ENCODE data around the gene NBPF15. TPM values are rescaled to one million over a fixed set of nuclear protein-coding genes. Genes with fewer than 3 reads are reported as not detected.
A peak's percentile ranks its signal among the peaks of the same experiment; 100 is the strongest.
"Not testable (repeated sequence)": the region's sequence is repeated elsewhere in the genome, so short reads cannot be mapped to it uniquely, and the experiment has no call there.

The NBPF15 gene
- total and polyA plus RNA-seq, 2 experiments from 2014 or later = 19.9 to 23.9 TPM

- not testable (repeated sequence) for DNase-seq (ENCODE audit: low read depth in 1 of 2, low spot score in 1 of 2); H3K27ac ChIP-seq; H3K36me3 ChIP-seq; H3K27me3 ChIP-seq; H3K4me1 ChIP-seq (ENCODE audit: low read depth); H3K9me3 ChIP-seq (ENCODE audit: low read depth)
- peak overlapping the region; percentile 40 for H3K4me3 ChIP-seq
These were observed 47.9 kb downstream of the NBPF15 start for GRCh38 chr1:144413404-144414118.

- H3K4me3 ChIP-seq = peak overlapping the region; percentile 40
- H3K9me3 ChIP-seq (ENCODE audit: low read depth); H3K36me3 ChIP-seq; H3K4me1 ChIP-seq (ENCODE audit: low read depth); H3K27me3 ChIP-seq: not testable (repeated sequence)
- DNase-seq (ENCODE audit: low read depth in 1 of 2, low spot score in 1 of 2) = peak; percentile 85 to 99
- peak overlapping the region; percentile 83 for H3K27ac ChIP-seq
These were observed 48.7 kb downstream of the NBPF15 start for GRCh38 chr1:144412491-144413403.

- peak; percentile 55 to 91 for DNase-seq (ENCODE audit: low read depth in 1 of 2, low spot score in 1 of 2)
- H3K4me3 ChIP-seq; H3K4me1 ChIP-seq (ENCODE audit: low read depth); H3K27me3 ChIP-seq; H3K36me3 ChIP-seq; H3K9me3 ChIP-seq (ENCODE audit: low read depth): not testable (repeated sequence)
- peak overlapping the region; percentile 83 for H3K27ac ChIP-seq
These were observed 49.4 kb downstream of the NBPF15 start for GRCh38 chr1:144412068-144412471.

GRCh38 chr1:144402807-144403206 lies 58.7 kb downstream of the NBPF15 start:
- not testable (repeated sequence) for H3K4me3 ChIP-seq

GRCh38 chr1:144371651-144372050 lies 89.8 kb downstream of the NBPF15 start:
- not testable (repeated sequence) for H3K36me3 ChIP-seq; H3K4me1 ChIP-seq (ENCODE audit: low read depth); H3K9me3 ChIP-seq (ENCODE audit: low read depth); H3K4me3 ChIP-seq; DNase-seq (ENCODE audit: low read depth in 1 of 2, low spot score in 1 of 2); H3K27me3 ChIP-seq; H3K27ac ChIP-seq

More at GRCh38 chr1:144402807-144403206, 58.7 kb downstream of the NBPF15 start:
- not testable (repeated sequence) for H3K27ac ChIP-seq; H3K36me3 ChIP-seq; H3K4me1 ChIP-seq (ENCODE audit: low read depth); H3K9me3 ChIP-seq (ENCODE audit: low read depth); DNase-seq (ENCODE audit: low read depth in 1 of 2, low spot score in 1 of 2); H3K27me3 ChIP-seq

Other genes with a start within 250 kb of the NBPF15 start
- not detected in 2 replicates for gene PPIAL4E, start 88.0 kb downstream of the NBPF15 start, total RNA-seq
- not detected in 2 replicates for gene PPIAL4E, start 88.0 kb downstream of the NBPF15 start, polyA plus RNA-seq
- gene PPIAL4F, start 131.2 kb upstream of the NBPF15 start, total RNA-seq = not detected in 2 replicates
- not detected in 2 replicates for gene PPIAL4F, start 131.2 kb upstream of the NBPF15 start, polyA plus RNA-seq